GM19438 (cell line): ENCODE measurements around the gene KNDC1.
A peak's percentile ranks its signal among the peaks of the same experiment; 100 is the strongest.
"Not testable (repeated sequence)": the region's sequence is repeated elsewhere in the genome, so short reads cannot be mapped to it uniquely, and the experiment has no call there.

Experiments
- ATAC-seq: cut with Tn5 transposase; IDR thresholded peaks from one replicate; pipeline ENCODE4 v1.9.1; 2021; ENCODE audit warnings: low read depth; ENCODE audit not compliant: unreplicated experiment

KNDC1 gene

GRCh38 chr10:133253361-133253955, 93.4 kb downstream of the KNDC1 start:
- no peak for ATAC-seq

GRCh38 chr10:133254421-133255120, 94.6 kb downstream of the KNDC1 start:
- no peak for ATAC-seq

- no peak for ATAC-seq
Observed at GRCh38 chr10:133255323-133255722, 95.3 kb downstream of the KNDC1 start.

GRCh38 chr10:133257489-133258065, 97.6 kb downstream of the KNDC1 start:
- peak; percentile 9 for ATAC-seq

- ATAC-seq: peak; percentile 24
Observed at GRCh38 chr10:133258066-133258817, 98.2 kb downstream of the KNDC1 start.

GRCh38 chr10:133258818-133259601, 99.0 kb downstream of the KNDC1 start:
- no peak for ATAC-seq

- ATAC-seq: no peak
Observed at GRCh38 chr10:133259602-133259989, 99.6 kb downstream of the KNDC1 start.

GRCh38 chr10:133260895-133261725, 101.1 kb downstream of the KNDC1 start:
- ATAC-seq: peak; percentile 41

- ATAC-seq: peak; percentile 46
Observed at GRCh38 chr10:133261726-133262325, 101.8 kb downstream of the KNDC1 start.

GRCh38 chr10:133262696-133263095, 102.7 kb downstream of the KNDC1 start:
- ATAC-seq: no peak

- ATAC-seq: no peak
Observed at GRCh38 chr10:133263674-133264073, 103.7 kb downstream of the KNDC1 start.

- no peak for ATAC-seq
Observed at GRCh38 chr10:133264461-133264860, 104.4 kb downstream of the KNDC1 start.

GRCh38 chr10:133265052-133265451, 105.0 kb downstream of the KNDC1 start:
- ATAC-seq: not testable (repeated sequence)

GRCh38 chr10:133266056-133266795, 106.2 kb downstream of the KNDC1 start:
- ATAC-seq: no peak

GRCh38 chr10:133267293-133267692, 107.3 kb downstream of the KNDC1 start:
- ATAC-seq: no peak

GRCh38 chr10:133267829-133268228, 107.8 kb downstream of the KNDC1 start:
- no peak for ATAC-seq

- no peak for ATAC-seq
Observed at GRCh38 chr10:133268532-133268931, 108.5 kb downstream of the KNDC1 start.

- no peak for ATAC-seq
Observed at GRCh38 chr10:133269367-133269766, 109.3 kb downstream of the KNDC1 start.

GRCh38 chr10:133270204-133270603, 110.2 kb downstream of the KNDC1 start:
- no peak for ATAC-seq
